Liver (tissue), 9 donors: ENCODE measurements around the gene LSM12. TPM values are rescaled to one million over a fixed set of nuclear protein-coding genes. Genes with fewer than 3 reads are reported as not detected.

Experiments
- DNase-seq: peaks from one replicate; pipeline ENCODE4 v3.0.0-alpha.2; 2017; ENCODE audit warnings: low spot score
- H3K27ac ChIP-seq, 2 donors: one replicate each; pipeline ENCODE4 v1.7.0; 2013; ENCODE audit warnings: inconsistent platforms in 2 of 2, low read length in 2 of 2, control low read depth in 1 of 2, low read depth in 1 of 2, mild to moderate bottlenecking in 1 of 2
- H3K27me3 ChIP-seq, 4 donors: one replicate each; pipeline versions ENCODE4 v1.6.1 to v1.7.0; 2013; ENCODE audit warnings: low read length in 3 of 4, inconsistent platforms in 1 of 4, mild to moderate bottlenecking in 1 of 4, moderate library complexity in 1 of 4; ENCODE audit not compliant: control insufficient read depth in 4 of 4, insufficient read depth in 4 of 4
- H3K36me3 ChIP-seq, 4 donors: one replicate each; pipeline versions ENCODE4 v1.6.1 to v1.7.0; 2013; ENCODE audit warnings: low read length in 3 of 4, mild to moderate bottlenecking in 3 of 4, low read depth in 1 of 4, moderate library complexity in 1 of 4; ENCODE audit not compliant: control insufficient read depth in 4 of 4, insufficient read depth in 3 of 4
- H3K4me1 ChIP-seq, 4 donors: one replicate each; pipeline versions ENCODE4 v1.6.1 to v1.7.0; 2013; ENCODE audit warnings: low read length in 3 of 4, mild to moderate bottlenecking in 3 of 4, moderate library complexity in 1 of 4; ENCODE audit not compliant: control insufficient read depth in 4 of 4, insufficient read depth in 4 of 4
- H3K4me3 ChIP-seq, 3 donors: one replicate each; pipeline versions ENCODE4 v1.6.1 to v1.7.0; 2013; ENCODE audit warnings: low read length in 3 of 3, control low read depth in 1 of 3, low read depth in 1 of 3, mild to moderate bottlenecking in 1 of 3
- H3K9ac ChIP-seq, 2 donors: one replicate each; pipeline ENCODE4 v1.7.0; 2013; ENCODE audit warnings: low read length in 2 of 2, mild to moderate bottlenecking in 2 of 2, moderate library complexity in 2 of 2, control low read depth in 1 of 2, low read depth in 1 of 2
- H3K9me3 ChIP-seq, 4 donors: one replicate each; pipeline versions ENCODE4 v1.6.1 to v1.7.0; 2013; ENCODE audit warnings: low read length in 3 of 4; ENCODE audit not compliant: control insufficient read depth in 4 of 4
- FOXA1 ChIP-seq: IDR thresholded peaks from 2 replicates; pipeline ENCODE4 v1.6.1; 2016; ENCODE audit warnings: antibody characterized with exemption
- GABPA ChIP-seq, 2 donors: IDR thresholded peaks in 1 of 2; conservative IDR thresholded peaks in 1 of 2; 2 replicates each; pipeline ENCODE4 v1.6.1; 2016; ENCODE audit warnings: antibody characterized with exemption in 2 of 2, mild to moderate bottlenecking in 1 of 2, moderate library complexity in 1 of 2
- HNF4A ChIP-seq, 2 donors: conservative IDR thresholded peaks; 2 replicates each; pipeline ENCODE4 v1.6.1; 2016; ENCODE audit warnings: antibody characterized with exemption in 2 of 2, mild to moderate bottlenecking in 2 of 2
- HNF4G ChIP-seq: IDR thresholded peaks from 2 replicates; pipeline ENCODE4 v1.6.1; 2016; ENCODE audit warnings: antibody characterized with exemption
- JUND ChIP-seq, 2 donors: IDR thresholded peaks; 2 replicates each; pipeline ENCODE4 v1.6.1; 2016; ENCODE audit warnings: antibody characterized with exemption in 2 of 2
- NR2F2 ChIP-seq: IDR thresholded peaks from 2 replicates; pipeline ENCODE4 v1.6.1; 2016; ENCODE audit warnings: antibody characterized with exemption
- RAD21 ChIP-seq, 2 donors: IDR thresholded peaks; 2 replicates each; pipeline ENCODE4 v1.6.1; 2016; ENCODE audit warnings: antibody characterized with exemption in 2 of 2, mild to moderate bottlenecking in 2 of 2
- RXRA ChIP-seq, 2 donors: IDR thresholded peaks; 2 replicates each; pipeline ENCODE4 v1.6.1; 2017 to 2018; ENCODE audit warnings: antibody characterized with exemption in 2 of 2, mild to moderate bottlenecking in 1 of 2
- SP1 ChIP-seq: IDR thresholded peaks from 2 replicates; pipeline ENCODE4 v1.6.1; 2018; ENCODE audit warnings: antibody characterized with exemption, mild to moderate bottlenecking
- TAF1 ChIP-seq: conservative IDR thresholded peaks from 2 replicates; pipeline ENCODE4 v1.6.1; 2016; ENCODE audit warnings: antibody characterized with exemption, mild to moderate bottlenecking
- YY1 ChIP-seq: IDR thresholded peaks from 2 replicates; pipeline ENCODE4 v1.6.1; 2016; ENCODE audit warnings: antibody characterized with exemption, mild to moderate bottlenecking
- WGBS: extraction: QIAGEN DNeasy Blood & Tissue Kit; methylation state at CpG from one replicate; pipeline ENCODE4 v1.1.7; 2013; 5-methylcytosine and 5-hydroxymethylcytosine counted together
- polyA plus RNA-seq, 2 donors: library from polyadenylated mRNA; stranded (reverse) in 1 of 2; unstranded in 1 of 2; fragments of 200-250 nt in 1 of 2; fragments of >200 nt in 1 of 2; fragmentation: Nextera tagmentation in 1 of 2; extraction: Ambion mirVana in 1 of 2; gene quantifications; one replicate each; pipeline versions ENCODE4 v1.2.1 to v1.2.3, GENCODE V29; 2013 to 2015
- total RNA-seq, 2 donors: library from RNA; depleted of rRNA; stranded (reverse); fragments of >200 nt; gene quantifications; one replicate each; pipeline ENCODE4 v1.2.3, GENCODE V29; 2014
- TF ChIP-seq, protein P1 (sequence below): fragments of 150-350 bp; IDR thresholded peaks from 2 replicates; pipeline ENCODE4 v1.5.1; 2017; ENCODE audit warnings: improper control_type of control experiment, low read depth, low read length; ENCODE audit not compliant: missing input control
- TF ChIP-seq, protein P2 (sequence below): IDR thresholded peaks from 2 replicates; pipeline ENCODE4 v1.6.1; 2016; ENCODE audit warnings: antibody characterized with exemption
- TF ChIP-seq, protein P3 (sequence below): IDR thresholded peaks from 2 replicates; pipeline ENCODE4 v1.6.1; 2016; ENCODE audit warnings: antibody characterized with exemption, mild to moderate bottlenecking
- TF ChIP-seq, protein P4 (sequence below): IDR thresholded peaks from 2 replicates; pipeline ENCODE4 v1.6.1; 2016; ENCODE audit warnings: antibody characterized with exemption
- TF ChIP-seq, protein P5 (sequence below): IDR thresholded peaks from 2 replicates; pipeline ENCODE4 v1.6.1; 2016; ENCODE audit warnings: antibody characterized with exemption
- donor health status: healthy.
- donor health status: healthy.
- donor health status: healthy.
- donor health status: healthy.
- donor health status: healthy.

Gene LSM12
- total and polyA plus RNA-seq, 4 donors = 12.1 to 31.9 (median 15.1) TPM

DNA sequence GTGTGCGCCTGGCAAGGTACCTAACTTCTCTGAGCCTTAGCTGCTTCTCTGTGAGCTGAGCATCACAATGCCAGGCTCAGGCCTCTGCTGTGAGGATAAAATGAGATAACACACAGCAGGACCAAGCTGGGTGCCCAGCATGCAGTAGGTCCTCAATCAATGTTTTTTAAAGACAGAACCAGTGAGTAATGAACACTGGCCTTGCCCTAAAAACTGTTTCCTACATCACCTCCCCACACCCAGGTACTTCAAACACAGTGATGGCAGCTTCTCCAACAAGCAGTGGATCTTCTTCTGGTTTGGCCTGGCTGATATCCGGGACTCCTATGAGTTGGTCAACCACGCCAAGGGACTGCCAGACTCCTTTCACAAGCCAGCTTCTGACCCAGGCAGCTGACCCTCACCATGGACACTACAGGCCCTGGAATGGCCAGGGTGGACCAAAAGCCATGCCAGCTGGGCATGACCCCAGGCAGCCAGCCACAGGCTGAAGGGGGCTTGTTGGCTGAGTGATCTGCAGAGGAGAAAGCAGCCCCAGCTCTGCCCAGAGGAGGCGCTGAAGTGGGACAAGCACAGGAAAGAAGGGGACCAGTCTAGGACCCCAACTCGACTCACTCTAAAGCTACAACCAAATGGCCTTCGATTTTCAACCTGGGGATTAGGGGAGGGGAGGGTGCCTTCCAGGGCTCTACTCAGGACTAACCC lies 58.1 kb downstream of the LSM12 start:
- Histone ChIP-seq H3K9me3 (no peaks in the 10 kb centered on the region), H3K9ac (no peak overlapping the region), H3K4me3 (no peak overlapping the region), H3K4me1 (peaks cover 15 to 71% (median 48%) of the 10 kb centered on the region in 4 donors), H3K36me3 (peaks cover 4 to 20% (median 13%) of the 10 kb centered on the region in 4 donors), H3K27me3 (no peaks in the 10 kb centered on the region), H3K27ac (no peak overlapping the region)
- no peak for TF ChIP-seq GABPA (IDR thresholded peaks at IDR 0.05 in 1 of 2, conservative IDR thresholded peaks at IDR 0.05 in 1 of 2)
- no peak for TF ChIP-seq YY1
- TF ChIP-seq, protein P1, sequence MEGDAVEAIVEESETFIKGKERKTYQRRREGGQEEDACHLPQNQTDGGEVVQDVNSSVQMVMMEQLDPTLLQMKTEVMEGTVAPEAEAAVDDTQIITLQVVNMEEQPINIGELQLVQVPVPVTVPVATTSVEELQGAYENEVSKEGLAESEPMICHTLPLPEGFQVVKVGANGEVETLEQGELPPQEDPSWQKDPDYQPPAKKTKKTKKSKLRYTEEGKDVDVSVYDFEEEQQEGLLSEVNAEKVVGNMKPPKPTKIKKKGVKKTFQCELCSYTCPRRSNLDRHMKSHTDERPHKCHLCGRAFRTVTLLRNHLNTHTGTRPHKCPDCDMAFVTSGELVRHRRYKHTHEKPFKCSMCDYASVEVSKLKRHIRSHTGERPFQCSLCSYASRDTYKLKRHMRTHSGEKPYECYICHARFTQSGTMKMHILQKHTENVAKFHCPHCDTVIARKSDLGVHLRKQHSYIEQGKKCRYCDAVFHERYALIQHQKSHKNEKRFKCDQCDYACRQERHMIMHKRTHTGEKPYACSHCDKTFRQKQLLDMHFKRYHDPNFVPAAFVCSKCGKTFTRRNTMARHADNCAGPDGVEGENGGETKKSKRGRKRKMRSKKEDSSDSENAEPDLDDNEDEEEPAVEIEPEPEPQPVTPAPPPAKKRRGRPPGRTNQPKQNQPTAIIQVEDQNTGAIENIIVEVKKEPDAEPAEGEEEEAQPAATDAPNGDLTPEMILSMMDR = no peak
- no peak for TF ChIP-seq TAF1
- TF ChIP-seq, protein P2, sequence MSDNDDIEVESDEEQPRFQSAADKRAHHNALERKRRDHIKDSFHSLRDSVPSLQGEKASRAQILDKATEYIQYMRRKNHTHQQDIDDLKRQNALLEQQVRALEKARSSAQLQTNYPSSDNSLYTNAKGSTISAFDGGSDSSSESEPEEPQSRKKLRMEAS = no peak
- TF ChIP-seq, protein P3, sequence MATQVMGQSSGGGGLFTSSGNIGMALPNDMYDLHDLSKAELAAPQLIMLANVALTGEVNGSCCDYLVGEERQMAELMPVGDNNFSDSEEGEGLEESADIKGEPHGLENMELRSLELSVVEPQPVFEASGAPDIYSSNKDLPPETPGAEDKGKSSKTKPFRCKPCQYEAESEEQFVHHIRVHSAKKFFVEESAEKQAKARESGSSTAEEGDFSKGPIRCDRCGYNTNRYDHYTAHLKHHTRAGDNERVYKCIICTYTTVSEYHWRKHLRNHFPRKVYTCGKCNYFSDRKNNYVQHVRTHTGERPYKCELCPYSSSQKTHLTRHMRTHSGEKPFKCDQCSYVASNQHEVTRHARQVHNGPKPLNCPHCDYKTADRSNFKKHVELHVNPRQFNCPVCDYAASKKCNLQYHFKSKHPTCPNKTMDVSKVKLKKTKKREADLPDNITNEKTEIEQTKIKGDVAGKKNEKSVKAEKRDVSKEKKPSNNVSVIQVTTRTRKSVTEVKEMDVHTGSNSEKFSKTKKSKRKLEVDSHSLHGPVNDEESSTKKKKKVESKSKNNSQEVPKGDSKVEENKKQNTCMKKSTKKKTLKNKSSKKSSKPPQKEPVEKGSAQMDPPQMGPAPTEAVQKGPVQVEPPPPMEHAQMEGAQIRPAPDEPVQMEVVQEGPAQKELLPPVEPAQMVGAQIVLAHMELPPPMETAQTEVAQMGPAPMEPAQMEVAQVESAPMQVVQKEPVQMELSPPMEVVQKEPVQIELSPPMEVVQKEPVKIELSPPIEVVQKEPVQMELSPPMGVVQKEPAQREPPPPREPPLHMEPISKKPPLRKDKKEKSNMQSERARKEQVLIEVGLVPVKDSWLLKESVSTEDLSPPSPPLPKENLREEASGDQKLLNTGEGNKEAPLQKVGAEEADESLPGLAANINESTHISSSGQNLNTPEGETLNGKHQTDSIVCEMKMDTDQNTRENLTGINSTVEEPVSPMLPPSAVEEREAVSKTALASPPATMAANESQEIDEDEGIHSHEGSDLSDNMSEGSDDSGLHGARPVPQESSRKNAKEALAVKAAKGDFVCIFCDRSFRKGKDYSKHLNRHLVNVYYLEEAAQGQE = no peak
- TF ChIP-seq RXRA (IDR thresholded peaks at IDR 0.05) = no peak
- TF ChIP-seq, protein P4, sequence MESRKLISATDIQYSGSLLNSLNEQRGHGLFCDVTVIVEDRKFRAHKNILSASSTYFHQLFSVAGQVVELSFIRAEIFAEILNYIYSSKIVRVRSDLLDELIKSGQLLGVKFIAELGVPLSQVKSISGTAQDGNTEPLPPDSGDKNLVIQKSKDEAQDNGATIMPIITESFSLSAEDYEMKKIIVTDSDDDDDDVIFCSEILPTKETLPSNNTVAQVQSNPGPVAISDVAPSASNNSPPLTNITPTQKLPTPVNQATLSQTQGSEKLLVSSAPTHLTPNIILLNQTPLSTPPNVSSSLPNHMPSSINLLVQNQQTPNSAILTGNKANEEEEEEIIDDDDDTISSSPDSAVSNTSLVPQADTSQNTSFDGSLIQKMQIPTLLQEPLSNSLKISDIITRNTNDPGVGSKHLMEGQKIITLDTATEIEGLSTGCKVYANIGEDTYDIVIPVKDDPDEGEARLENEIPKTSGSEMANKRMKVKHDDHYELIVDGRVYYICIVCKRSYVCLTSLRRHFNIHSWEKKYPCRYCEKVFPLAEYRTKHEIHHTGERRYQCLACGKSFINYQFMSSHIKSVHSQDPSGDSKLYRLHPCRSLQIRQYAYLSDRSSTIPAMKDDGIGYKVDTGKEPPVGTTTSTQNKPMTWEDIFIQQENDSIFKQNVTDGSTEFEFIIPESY = no peak
- no peak for TF ChIP-seq NR2F2
- TF ChIP-seq HNF4G = no peak
- no peak for TF ChIP-seq JUND (IDR thresholded peaks at IDR 0.05)
- TF ChIP-seq HNF4A (conservative IDR thresholded peaks at IDR 0.05) = no peak
- TF ChIP-seq, protein P5, sequence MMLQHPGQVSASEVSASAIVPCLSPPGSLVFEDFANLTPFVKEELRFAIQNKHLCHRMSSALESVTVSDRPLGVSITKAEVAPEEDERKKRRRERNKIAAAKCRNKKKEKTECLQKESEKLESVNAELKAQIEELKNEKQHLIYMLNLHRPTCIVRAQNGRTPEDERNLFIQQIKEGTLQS = no peak
- TF ChIP-seq RAD21 (IDR thresholded peaks at IDR 0.05) = no peak
- TF ChIP-seq FOXA1 = no peak
- TF ChIP-seq SP1 = no peak
- 55% methylated on average over 6 of the region's 6 CpGs for WGBS
- DNase-seq = no peak
